HG03108 (cell line): ENCODE data around the gene ANTXR2.
A peak's percentile ranks its signal among the peaks of the same experiment; 100 is the strongest.
"Not testable (repeated sequence)": the region's sequence is repeated elsewhere in the genome, so short reads cannot be mapped to it uniquely, and the experiment has no call there.

Experiments used
- ATAC-seq: cut with Tn5 transposase; IDR thresholded peaks from one replicate; pipeline ENCODE4 v1.9.1; 2021; ENCODE audit warnings: moderate library complexity; ENCODE audit not compliant: unreplicated experiment

Gene ANTXR2

DNA sequence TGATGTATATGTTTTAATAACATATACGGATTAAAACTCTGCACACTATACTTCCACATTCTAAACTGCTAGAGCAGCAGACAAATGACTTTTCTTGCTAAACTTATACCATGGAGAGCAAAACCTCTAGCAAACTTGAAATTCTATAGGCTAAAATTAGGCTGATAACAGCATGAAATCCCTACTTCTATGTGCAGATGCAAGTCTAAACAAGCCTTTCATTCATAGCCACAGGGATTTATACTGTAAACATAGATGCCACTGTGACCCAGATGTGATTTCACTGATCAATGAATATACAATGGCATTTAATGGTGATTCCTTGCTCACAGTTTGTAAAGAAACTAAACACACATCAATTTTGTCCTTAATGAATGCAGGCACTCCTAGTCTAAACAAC is 151.0 kb downstream of the ANTXR2 start:
- ATAC-seq = no peak

DNA sequence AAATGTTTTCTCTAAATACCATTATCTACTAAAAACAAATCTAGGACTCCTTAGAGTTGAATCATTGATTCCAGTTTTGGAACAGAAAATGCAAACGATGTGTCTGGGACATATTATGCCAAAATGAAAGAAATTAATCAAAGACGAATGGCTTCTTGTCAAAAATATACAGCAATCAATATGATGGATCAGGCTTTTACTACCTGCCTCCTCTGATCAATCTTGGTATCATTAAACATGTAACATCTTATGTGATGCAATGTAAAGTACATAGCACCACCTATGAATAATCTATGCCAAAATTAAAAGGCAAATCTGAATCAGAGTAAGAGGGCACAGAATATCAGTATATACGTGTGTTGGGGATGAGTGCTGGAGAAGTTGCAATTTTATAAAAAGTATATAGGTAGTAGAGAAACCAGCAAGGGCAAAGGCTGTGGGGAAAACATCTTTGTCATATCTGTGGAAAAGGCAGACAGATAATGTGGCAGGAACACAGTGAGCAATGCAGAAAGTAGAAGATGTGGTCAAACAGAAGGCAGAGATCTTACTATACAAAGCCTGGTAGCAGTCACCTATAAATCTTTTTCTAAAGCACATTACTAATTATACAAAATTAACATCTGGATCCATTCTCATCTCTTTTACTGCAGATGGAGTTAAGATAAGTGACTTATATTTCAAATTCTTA is 152.7 kb downstream of the ANTXR2 start:
- ATAC-seq = no peak

DNA sequence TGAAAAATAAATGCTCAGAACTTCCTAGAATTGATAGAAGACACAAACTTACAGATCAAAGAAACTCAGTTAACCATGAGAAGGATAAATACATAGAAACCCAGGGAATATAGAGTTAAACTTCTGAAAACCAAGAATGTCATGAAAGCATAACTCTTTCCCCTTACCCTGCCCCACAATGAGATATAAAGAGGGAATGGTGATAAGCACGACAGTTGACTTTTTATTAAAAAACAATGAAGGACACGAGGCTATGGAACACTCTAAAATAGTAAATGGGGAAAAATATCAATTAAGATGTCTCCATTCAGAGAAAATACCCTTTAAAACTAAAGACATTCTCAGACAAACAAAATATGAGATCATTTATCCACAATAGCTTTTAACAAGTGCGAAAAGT is 154.7 kb downstream of the ANTXR2 start:
- ATAC-seq = no peak

DNA sequence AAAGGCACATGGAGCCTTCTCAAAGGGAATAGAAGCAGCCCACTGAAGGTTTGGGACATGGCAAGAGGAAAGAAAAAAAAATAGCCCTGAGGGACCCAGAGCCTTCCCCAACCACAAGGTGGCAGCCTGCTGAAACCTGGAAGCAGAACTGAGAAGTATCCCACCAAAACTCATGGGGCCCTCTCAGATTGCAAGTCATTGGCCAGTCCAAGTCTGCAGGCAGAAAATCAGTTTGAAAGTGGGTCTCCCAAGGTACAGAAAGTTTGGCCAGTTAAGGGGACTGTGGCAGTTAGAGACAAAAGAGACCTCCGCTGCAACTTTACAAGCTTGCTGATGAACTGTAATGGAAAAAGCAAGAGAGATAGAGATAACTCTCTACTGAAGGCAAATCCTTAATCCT is 155.8 kb downstream of the ANTXR2 start:
- peak; percentile 58 for ATAC-seq

DNA sequence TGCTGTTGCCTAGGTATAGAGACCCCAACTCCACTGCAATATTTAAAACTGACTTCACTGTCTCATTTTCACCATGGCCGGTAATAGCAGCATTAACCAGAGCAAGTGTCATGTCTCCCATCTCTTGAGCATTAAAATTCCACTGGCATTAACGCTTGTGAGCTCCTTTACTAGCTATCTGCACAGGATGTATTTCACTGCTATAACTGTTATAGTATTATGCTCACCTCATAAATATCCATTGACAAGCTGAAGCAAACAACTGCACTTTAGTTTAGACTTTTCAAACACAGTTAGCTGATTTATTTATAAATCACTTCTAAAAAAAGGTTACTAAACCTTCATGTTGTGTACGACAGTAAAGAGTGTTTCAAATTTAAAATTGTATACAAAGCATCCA is 157.8 kb downstream of the ANTXR2 start:
- ATAC-seq = no peak

DNA sequence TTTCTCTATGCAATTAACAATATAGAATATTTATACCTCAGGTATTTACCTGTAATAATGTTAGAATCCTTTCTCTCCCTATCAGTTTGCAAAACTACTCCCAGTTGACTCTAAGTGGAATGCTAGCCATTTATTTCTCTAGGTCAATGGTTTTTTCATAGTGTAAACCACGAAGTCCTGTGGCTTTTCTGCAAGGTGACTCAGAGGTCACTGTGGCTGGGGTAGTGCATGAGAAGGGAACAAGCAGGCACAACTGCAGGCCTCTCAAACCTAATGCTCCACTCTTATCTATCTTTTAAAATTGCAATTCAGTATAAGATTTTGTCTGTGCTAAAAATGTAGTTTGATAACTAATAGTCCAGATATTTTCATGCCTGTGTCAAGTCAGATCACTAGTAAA is 159.4 kb downstream of the ANTXR2 start:
- ATAC-seq = no peak

DNA sequence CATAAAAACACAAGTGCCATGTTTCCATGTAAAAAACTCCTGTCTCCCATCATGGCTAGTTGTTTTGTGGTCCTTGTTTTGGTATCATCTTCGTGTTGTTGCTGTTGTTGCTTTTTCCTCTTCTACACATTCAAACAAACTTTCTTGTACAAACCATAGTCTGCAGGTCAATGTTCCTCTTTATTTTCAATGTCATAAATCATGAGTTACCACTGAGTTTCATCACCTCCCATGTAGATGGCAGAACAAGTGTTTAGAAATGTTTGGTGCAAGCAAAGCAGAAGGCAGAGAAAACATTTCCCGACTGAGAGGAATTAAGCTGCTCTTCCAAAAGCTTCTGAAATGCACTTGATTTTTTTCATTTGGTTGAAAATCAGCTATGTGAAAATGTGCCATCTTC is 166.0 kb downstream of the ANTXR2 start:
- no peak for ATAC-seq

DNA sequence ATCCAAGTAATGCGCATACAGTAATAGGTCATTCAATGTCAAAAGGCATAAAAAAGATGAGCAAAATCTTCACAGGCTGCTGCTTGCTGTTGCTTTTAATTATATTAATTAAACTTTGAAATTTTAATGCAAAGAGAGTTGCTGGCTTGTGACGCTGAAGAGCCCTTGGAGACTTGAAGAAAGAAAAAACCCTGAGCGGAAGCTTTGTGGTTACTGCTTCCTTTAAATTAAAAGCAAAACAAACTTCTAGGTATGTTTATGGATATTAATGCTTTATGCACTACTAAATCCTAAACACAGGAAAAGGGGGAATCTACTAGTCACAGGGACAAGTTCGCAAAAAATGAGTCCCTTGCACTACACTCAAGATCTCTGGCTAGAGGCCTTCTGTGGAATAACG is 166.7 kb downstream of the ANTXR2 start:
- ATAC-seq = no peak

DNA sequence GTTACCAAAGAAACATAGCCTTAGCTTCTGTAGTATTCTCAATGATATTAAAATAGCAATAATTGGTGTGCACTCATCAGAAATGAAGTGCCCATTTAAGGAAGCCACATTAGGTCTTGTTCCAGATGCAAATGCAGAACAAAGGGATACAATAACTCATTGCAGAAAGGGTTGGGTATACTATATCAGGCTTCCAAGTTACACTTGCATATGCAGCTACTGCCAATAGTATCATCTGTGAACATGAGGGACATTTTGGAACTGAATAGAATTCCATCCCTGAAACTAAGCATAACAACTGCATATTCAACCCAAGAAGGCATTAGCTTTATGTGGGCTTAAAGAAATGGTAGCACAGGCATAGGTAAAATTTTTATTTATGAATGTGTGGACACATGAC is 167.8 kb downstream of the ANTXR2 start:
- ATAC-seq = no peak

DNA sequence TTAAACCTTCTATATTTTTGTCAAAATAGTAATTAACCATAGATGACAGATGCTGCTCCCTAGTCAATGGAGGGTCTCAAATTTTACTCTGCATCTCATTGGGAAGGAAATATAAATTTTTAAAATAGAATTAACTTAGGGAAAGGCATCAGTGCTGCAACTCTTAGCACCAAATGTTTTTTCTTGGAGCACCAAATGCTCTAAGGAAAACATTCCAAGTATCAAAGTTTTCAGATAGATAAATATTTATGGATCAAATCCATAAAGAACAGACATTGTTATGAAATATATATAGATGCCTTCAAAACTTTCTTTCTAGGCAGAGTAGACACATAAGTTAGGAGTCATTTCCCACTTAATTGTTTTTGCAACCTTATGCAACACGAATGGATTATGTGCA is 168.7 kb downstream of the ANTXR2 start:
- ATAC-seq = no peak

DNA sequence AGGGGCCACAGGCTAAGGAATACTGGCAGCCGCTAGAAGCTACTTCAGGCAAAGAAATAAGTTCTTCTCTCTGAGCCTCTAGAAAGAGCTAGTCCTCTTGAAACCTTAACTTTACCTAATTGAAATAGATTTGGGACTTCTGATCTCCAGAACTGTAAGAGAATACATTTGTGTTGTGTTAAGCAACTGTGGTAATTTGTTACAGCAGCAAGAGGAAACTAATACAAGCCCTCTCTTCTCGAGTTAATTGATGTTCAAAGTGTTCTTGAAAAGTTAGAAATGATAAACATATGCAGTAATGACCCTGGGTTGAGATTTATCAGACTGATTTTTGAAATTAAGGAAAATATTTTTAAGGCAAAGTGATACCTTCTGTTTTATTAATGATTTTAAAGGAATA is 172.8 kb downstream of the ANTXR2 start:
- no peak for ATAC-seq

DNA sequence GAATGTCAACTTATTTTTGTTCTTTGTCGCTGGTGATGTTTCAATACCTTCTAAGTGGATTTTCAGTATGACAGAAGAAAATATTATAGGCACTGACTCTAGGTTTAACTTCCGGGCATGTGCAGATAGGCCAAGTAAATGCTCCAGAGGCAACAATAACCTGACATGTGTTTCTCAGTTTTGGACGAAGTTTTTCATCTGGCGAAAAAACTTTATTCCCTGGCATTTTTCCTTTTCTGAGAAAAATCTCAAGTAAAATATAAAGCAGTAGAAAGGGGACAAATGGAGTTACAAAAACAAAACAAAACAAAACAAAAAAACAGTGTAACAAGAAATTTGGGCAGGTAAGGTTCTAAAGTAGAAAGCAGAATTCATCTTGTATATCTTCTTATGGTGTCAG is 173.5 kb downstream of the ANTXR2 start:
- no peak for ATAC-seq

DNA sequence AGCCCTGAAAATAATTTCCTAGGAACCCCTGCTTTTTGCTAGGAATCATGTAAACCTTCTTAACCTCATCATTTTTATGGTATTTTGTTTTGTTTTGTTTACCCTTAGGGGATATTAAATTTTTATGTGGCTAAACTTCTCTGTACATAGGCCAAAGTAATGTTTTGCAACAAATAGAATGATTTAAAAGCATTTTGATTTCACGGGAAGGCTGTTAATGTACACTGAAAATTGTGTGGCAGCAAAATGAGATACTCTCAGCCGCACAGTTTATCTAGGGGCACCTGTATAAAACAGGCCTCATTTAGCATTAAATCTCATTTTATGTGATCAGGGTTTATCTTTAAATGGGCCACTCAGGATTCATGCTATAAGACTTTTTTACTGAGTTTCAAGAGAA is 175.0 kb downstream of the ANTXR2 start:
- ATAC-seq = no peak

DNA sequence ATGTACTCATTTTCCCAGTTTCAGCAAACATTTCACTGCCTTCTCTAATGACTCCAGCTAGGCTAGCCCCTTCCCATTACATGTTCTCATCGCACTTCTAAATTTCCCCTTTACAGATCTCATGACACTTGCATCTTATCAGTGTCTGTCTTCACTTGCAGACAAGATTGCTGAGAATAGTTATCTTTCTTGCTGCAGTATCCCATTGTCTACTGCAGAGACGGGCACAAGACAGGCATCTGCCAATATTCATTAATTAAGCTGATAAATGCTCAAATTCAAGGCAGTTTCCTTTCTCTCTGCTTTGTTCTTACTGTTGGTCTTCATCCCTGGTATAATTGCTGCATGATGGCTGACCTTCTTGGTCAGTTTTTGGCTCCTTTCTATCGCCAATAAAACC is 175.9 kb downstream of the ANTXR2 start:
- ATAC-seq = no peak

DNA sequence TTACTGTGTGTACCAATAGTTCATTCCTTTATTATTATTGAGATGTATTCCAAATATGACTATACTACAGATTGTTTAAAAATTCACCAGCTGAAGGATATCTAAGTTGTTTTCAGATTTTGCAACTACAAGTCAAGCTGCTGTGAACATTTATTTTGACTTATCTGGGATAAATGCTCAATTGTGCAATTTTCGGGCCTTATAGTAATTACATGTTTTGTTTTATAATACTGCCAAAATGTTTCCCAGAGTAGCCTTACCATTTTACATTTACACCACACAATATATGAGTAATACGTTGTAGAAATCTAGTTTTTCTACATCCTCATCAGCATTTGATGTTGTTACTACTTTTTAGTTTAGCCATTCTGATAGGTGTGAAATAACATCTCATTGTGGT is 179.6 kb downstream of the ANTXR2 start:
- ATAC-seq = no peak

DNA sequence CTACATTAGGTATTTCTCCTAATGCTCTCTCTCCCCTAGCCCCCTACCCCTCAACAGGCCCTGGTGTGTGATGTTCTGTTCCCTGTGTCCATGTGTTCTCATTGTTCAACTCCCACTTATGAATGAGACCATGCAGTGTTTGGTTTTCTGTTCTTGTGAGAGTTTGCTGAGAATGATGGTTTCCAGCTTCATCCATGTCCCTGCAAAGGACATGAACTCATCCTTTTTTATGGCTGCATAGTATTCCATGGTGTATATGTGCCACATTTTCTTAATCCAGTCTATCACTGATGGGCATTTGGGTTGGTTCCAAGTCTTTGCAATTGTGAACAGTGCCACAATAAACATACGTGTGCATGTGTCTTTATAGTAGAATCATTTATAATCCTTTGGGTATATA is 184.0 kb downstream of the ANTXR2 start:
- not testable (repeated sequence) for ATAC-seq

DNA sequence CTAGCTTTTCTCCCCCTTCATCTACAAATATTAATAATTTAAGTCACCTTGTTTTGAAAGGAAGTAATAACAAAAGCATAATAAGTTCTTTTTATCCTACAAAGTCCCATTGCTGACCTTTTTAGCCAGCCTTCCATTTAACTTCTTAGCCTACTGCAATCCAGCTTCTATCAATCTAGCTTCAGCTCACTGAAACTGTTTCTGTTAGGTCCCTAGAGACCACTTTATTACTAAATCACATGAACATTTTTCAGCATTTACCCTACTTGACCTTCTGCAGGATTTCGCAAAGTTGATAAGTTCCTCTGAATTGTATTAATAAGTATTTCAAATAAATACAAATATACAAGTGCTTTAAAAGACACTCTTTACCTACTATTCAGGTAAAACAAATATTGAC is 186.5 kb downstream of the ANTXR2 start:
- no peak for ATAC-seq

DNA sequence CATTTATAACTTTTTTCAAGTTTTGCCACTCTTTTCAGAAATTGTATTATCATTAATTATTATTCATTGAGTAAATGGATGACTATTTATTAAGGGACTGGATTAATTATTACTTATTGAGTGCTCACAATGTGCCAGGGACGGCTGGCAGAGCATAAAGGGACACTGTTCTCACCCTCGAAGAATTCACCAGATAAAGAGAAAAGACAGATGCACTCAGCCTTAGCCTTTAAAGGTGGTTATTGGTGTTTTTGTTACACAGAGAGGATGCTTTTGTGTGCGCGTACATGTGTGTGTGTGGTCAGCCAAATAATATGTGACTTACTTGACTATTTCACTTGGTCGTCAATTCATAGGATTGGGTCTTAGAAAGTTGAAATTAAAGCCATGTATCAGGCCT is 187.0 kb downstream of the ANTXR2 start:
- no peak for ATAC-seq

DNA sequence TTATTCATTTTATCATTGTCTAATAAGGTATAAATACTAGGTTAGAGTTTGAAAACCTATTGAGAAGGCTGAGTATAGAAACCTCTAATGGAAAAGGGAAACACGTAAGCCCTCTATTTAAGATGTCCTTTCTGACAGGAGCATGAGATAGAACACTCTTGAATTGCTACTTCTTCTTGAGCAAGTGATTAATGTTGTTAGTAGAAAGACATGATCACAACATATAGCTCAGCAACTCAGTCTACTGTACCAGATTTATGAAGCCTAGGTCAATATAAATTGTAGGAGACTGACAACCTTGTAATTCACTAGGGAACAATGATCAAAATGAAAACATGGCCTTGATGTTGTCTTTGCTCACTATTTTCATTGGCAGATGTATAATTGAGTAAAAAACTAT is 189.7 kb downstream of the ANTXR2 start:
- ATAC-seq = no peak

DNA sequence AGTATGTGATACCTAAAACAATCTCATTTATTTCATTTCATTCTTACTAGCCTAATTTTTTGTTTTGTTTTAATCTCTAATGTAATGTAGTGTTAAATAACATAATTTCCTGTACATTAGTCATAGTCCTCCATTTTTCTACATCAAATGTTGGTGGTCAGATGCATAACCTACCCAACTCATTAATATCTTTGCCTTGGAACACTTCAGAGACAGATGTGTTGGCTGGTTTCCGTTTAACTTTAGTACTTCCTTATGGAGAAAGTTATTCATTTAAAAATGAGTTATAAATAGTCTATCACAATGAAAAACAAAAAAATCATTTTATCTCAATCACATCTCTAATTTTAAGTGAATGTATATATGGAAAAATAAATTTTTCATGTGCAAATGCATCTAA is 190.2 kb downstream of the ANTXR2 start:
- no peak for ATAC-seq

DNA sequence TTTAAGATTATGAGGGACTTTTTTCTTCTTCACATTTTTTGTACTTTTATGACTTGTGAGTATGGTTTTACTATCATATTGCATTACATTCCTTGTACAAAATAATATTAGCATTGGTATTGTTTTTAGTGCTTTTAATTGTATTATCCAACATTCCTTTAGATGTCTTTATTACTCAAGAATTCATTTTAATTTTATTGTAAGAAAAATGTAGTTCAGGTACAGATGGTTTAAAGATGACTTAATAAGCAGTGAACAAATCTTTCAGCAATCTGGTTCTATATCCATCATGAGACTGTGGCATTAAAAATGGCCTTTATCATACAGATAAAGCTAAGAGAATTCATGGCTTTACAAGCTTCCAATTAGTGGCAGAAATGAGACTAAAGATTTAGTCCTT is 191.6 kb downstream of the ANTXR2 start:
- no peak for ATAC-seq

DNA sequence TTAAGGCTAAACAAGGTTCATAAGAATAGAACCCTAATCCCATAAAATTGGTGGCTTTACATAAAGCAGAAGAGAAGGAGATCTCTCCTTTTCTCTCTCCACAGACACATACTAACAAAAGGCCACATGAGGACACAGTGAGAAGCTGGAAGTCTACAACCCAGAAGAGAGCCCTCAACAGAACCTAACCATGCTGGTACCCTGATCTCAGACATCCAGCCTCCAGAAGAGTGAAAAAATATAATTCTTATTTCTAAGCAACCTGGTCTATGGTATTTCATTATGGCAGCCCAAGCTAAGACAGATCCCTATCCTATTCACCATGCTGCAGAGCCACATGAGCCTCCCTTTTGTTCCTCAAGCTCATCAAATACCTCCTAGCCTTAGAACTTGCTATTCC is 195.5 kb downstream of the ANTXR2 start:
- no peak for ATAC-seq

DNA sequence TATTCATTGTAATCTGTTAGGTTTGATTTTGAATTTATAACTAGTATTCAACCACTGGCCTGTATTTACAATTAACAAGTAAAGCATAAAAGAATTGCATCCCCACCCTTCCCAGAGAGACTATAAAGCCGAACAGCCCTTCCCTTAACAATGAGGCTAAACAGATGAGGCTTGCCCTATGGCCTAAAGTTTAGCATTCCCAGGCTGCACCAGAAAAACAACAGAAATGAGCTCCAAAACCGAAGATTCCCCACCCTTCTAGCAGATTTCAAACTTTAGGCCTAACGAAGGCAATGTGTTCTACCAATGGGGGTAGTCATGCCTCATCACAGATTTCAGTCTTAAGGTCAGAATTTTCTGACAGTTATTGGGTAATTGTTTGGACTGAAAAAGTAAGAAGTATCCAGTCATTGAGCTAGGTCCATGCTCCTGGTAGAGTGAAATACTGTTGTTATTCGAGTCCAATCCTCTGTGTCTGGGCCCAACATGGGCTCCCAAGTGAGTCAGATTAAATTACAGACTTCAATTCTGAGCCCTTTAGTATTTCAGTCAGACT is 197.6 kb downstream of the ANTXR2 start:
- no peak for ATAC-seq
